ENCODE data around the gene POMP. TPM values are rescaled to one million over a fixed set of nuclear protein-coding genes. Genes with fewer than 3 reads are reported as not detected.
A peak's percentile ranks its signal among the peaks of the same experiment; 100 is the strongest.
"Not testable (repeated sequence)": the region's sequence is repeated elsewhere in the genome, so short reads cannot be mapped to it uniquely, and the experiment has no call there.

Gene POMP
- total and polyA plus RNA-seq, 8 donors: 57.3 to 82.7 (median 64.6) TPM

DNA sequence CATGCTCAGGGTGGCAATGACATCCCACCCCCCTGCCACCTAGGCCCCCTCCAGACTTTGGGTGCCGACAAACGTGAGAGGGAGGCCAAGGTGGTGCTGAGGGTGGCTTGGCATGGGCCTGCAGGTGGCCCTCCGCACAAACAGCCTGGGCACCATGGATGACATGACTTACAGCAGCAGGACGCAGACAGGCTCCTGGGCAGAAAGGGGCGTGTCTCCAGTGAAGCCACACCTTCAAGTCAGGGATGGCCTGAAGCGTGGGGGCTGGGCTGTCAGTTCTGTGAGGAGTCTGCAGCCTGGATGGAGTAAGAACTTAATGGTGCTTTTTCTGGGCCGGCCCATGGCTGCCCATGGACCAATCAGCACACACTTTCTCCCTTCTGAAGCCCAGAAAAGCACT, 25.3 kb downstream of the POMP start:
- H3K4me3 ChIP-seq: no peak overlapping the region

DNA sequence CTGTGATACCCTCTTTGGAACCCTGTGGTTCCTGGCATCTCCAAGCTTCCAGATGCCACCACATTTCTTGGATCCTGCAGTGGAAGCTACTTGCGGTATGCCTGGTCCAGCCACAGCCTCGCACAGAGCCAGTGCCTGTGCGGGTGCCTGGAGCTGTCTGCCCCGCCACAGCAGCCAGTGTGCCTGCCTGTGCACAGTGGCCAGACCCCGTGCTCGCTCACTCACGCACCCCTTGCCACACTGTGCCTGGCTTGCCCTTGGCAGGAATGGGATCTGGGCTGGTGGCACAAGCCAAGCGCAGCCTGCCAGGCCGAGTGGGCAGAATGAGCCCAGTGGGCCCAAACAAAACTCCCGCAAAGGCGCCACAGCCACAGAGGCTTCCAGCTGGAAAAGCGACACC, 26.2 kb downstream of the POMP start:
- ATAC-seq (no peak), DNase-seq (peak in 1 of 4 donors; percentile 65)
- peaks cover 0 to 3% of the 10 kb centered on the region in 2 donors for H3K36me3 ChIP-seq
- intact Hi-C loops (cut with DNase I): loop anchor here in 1 of 2 donors (10.0 kb wide), 1 partner anchor 110 kb away; no protein-coding TSS in a partner anchor
- peaks cover 0 to 11% of the 10 kb centered on the region in 2 donors for H3K9me3 ChIP-seq
- H3K4me3 ChIP-seq: no peak overlapping the region
- H3K27ac ChIP-seq: no peak overlapping the region
- TF ChIP-seq, protein P1, sequence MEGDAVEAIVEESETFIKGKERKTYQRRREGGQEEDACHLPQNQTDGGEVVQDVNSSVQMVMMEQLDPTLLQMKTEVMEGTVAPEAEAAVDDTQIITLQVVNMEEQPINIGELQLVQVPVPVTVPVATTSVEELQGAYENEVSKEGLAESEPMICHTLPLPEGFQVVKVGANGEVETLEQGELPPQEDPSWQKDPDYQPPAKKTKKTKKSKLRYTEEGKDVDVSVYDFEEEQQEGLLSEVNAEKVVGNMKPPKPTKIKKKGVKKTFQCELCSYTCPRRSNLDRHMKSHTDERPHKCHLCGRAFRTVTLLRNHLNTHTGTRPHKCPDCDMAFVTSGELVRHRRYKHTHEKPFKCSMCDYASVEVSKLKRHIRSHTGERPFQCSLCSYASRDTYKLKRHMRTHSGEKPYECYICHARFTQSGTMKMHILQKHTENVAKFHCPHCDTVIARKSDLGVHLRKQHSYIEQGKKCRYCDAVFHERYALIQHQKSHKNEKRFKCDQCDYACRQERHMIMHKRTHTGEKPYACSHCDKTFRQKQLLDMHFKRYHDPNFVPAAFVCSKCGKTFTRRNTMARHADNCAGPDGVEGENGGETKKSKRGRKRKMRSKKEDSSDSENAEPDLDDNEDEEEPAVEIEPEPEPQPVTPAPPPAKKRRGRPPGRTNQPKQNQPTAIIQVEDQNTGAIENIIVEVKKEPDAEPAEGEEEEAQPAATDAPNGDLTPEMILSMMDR (IDR thresholded peaks at IDR 0.05): no peak
- H3K27me3 ChIP-seq: no peaks in the 10 kb centered on the region
- no peaks in the 10 kb centered on the region for H3K4me1 ChIP-seq

More for the DNA sequence above, 25.3 kb downstream of the POMP start:
- TF ChIP-seq, protein P1 (IDR thresholded peaks at IDR 0.05): no peak
- no peak for ATAC-seq
- H3K36me3 ChIP-seq: peaks cover 0 to 12% of the 10 kb centered on the region in 2 donors
- intact Hi-C loops (cut with DNase I): loop anchor here in 1 of 2 donors (10.0 kb wide), 1 partner anchor 111 kb away; no protein-coding TSS in a partner anchor
- DNase-seq: no peak
- H3K9me3 ChIP-seq: peaks cover 0 to 8% of the 10 kb centered on the region in 2 donors
- no peaks in the 10 kb centered on the region for H3K4me1 ChIP-seq
- no peak overlapping the region for H3K27ac ChIP-seq
- no peaks in the 10 kb centered on the region for H3K27me3 ChIP-seq

DNA sequence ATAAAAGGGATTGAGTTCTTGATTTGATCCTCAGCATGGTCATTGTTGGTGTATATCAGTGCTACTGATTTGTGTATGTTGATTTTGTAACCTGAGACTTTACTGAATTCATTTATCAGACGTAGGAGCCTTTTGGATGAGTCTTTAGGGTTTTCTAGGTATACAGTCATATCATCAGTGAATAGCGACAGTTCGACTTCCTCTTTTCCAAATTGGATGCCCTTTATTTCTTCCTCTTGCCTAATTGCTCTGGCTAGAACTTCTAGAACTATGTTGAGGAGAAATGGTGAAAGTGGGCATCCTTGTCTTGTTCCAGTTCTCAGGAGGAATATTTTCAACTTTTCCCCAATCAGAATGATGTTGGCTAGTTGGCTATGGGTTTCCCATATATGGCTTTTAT, 27.0 kb downstream of the POMP start:
- H3K9me3 ChIP-seq: peaks cover 0 to 11% of the 10 kb centered on the region in 2 donors
- H3K27me3 ChIP-seq: no peaks in the 10 kb centered on the region
- no peak for DNase-seq
- intact Hi-C loops (cut with DNase I): loop anchor here in 1 of 2 donors (10.0 kb wide), 1 partner anchor 109 kb away; no protein-coding TSS in a partner anchor
- H3K4me3 ChIP-seq: no peak overlapping the region
- H3K4me1 ChIP-seq: no peaks in the 10 kb centered on the region
- no peaks in the 10 kb centered on the region for H3K36me3 ChIP-seq
- no peak overlapping the region for H3K27ac ChIP-seq
- ATAC-seq: no peak
- TF ChIP-seq, protein P1 (IDR thresholded peaks at IDR 0.05): no peak

DNA sequence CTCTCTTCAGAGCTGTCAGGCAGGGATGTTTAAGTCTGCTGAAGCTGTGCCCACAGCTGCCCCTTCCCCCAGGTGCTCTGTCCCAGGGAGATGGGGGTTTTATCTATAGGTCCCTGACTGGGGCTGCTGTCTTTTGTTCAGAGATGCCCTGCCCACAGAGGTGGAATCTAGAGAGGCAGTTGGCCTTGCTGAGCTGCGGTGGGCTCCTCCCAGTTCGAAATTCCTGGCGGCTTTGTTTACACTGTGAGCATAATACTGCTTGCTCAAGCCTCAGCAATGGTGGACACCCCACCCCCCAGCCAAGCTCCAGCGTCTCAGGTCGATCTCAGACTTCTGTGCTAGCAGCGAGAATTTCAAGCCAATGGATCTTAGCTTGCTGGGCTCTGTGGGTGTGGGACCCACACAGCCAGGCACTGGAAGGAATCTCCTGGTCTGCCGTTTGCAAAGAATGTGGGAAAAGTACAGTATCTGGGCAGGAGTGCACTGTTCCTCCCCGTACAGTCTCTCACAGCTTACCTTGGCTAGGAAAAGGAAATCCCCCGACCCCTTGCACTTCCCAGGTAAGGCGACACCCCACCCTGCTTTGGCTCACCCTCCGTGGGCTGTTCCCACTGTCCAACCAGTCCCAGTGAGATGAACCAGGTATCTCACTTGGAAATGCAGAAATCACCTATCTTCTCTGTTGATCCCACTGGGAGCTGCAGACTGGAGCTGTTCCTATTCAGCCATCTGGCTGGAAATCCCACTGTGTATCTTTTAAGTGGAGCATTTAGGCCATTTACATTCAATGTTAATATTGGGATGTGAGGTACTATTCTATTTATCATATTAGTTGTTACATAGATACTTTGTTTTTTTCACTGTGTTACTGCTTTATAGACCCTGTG, 34.9 kb downstream of the POMP start:
- ATAC-seq: peak; percentile 81
- intact Hi-C loops (cut with DNase I); H3K9me3 ChIP-seq; H3K4me3 ChIP-seq; H3K27ac ChIP-seq; H3K27me3 ChIP-seq; H3K4me1 ChIP-seq: not testable (repeated sequence)
- H3K36me3 ChIP-seq: peaks cover 0 to 12% of the 10 kb centered on the region in 2 donors
- peak in 2 of 4 donors; percentile 29 to 50 for DNase-seq

DNA sequence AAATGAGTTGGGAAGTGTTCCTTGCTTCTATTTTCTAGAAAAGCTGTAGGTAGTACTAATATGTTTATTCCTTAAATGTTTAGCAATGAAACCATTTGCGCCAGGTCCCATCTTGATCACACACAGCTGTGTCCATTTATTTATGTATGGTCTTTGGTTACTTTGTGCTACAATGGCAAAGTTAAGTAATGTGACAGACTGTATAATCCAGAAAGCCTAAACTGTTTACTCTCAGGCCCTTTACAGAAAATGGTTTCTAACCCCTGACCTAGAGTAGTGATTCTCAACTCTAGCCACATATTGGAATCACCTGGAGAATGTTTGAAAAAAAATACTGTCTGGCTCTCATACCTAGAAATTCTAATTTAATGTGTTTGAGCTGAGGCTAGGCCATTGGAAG, 38.5 kb downstream of the POMP start:
- intact Hi-C loops (cut with DNase I): no loop called here
- no peaks in the 10 kb centered on the region for H3K4me1 ChIP-seq
- H3K9me3 ChIP-seq: no peaks in the 10 kb centered on the region
- ATAC-seq (no peak), DNase-seq (no peak)
- no peak overlapping the region for H3K27ac ChIP-seq
- no peak overlapping the region for H3K4me3 ChIP-seq
- TF ChIP-seq, protein P1 (IDR thresholded peaks at IDR 0.05): no peak
- no peaks in the 10 kb centered on the region for H3K27me3 ChIP-seq
- H3K36me3 ChIP-seq: peaks cover 0 to 39% of the 10 kb centered on the region in 2 donors
